Trophoblast cell (in vitro differentiated cells and primary cell): ENCODE results near the gene PAQR7.

ENCODE experiments used
- DNase-seq, 2 donors: peaks; one replicate each; pipeline ENCODE4 v3.0.0-alpha.2; 2016
- H2AFZ ChIP-seq: 2 replicates; pipeline ENCODE4 v1.6.1; 2013; ENCODE audit warnings: low read length, moderate library complexity, mild to moderate bottlenecking; ENCODE audit not compliant: insufficient read depth, poor library complexity
- H2AK5ac ChIP-seq: 2 replicates; pipeline ENCODE4 v1.6.1; 2013; ENCODE audit warnings: mild to moderate bottlenecking, low read length
- H2BK120ac ChIP-seq: 2 replicates; pipeline ENCODE4 v1.6.1; 2013; ENCODE audit warnings: low read length, mild to moderate bottlenecking, moderate library complexity; ENCODE audit not compliant: insufficient read depth, poor library complexity
- H2BK12ac ChIP-seq: 2 replicates; pipeline ENCODE4 v1.6.1; 2013; ENCODE audit warnings: mild to moderate bottlenecking, low read length, moderate library complexity
- H2BK5ac ChIP-seq: 2 replicates; pipeline ENCODE4 v1.6.1; 2013; ENCODE audit warnings: low read length, low read depth, moderate library complexity, mild to moderate bottlenecking; ENCODE audit not compliant: poor library complexity
- H3K14ac ChIP-seq: 2 replicates; pipeline ENCODE4 v1.6.1; 2013; ENCODE audit warnings: mild to moderate bottlenecking, low read length
- H3K18ac ChIP-seq: 2 replicates; pipeline ENCODE4 v1.6.1; 2013; ENCODE audit warnings: mild to moderate bottlenecking, low read length
- H3K23ac ChIP-seq: 2 replicates; pipeline ENCODE4 v1.6.1; 2013; ENCODE audit warnings: low read length
- H3K27ac ChIP-seq: 2 replicates; pipeline ENCODE4 v1.5.1; 2013; ENCODE audit warnings: low read depth, mild to moderate bottlenecking, inconsistent platforms, low read length, moderate library complexity
- H3K27me3 ChIP-seq: 2 replicates; pipeline ENCODE4 v1.6.1; 2013; ENCODE audit warnings: inconsistent platforms, mild to moderate bottlenecking, low read length, moderate library complexity; ENCODE audit not compliant: insufficient read depth
- H3K36me3 ChIP-seq, 2 experiments: 1 replicate in 1 of 2; 2 replicates in 1 of 2; pipeline ENCODE4 v1.6.1; 2013; ENCODE audit warnings: low read length in 2 of 2, mild to moderate bottlenecking in 2 of 2, moderate library complexity in 1 of 2; ENCODE audit not compliant: insufficient read depth in 2 of 2, control insufficient read depth in 1 of 2
- H3K4ac ChIP-seq: 2 replicates; pipeline ENCODE4 v1.6.1; 2013; ENCODE audit warnings: low read depth, mild to moderate bottlenecking, low read length, moderate library complexity
- H3K4me1 ChIP-seq, 2 experiments: 1 replicate in 1 of 2; 2 replicates in 1 of 2; pipeline ENCODE4 v1.6.1; 2013; ENCODE audit warnings: low read length in 2 of 2, mild to moderate bottlenecking in 2 of 2, moderate library complexity in 1 of 2; ENCODE audit not compliant: insufficient read depth in 2 of 2, control insufficient read depth in 1 of 2
- H3K4me2 ChIP-seq: 2 replicates; pipeline ENCODE4 v1.6.1; 2013; ENCODE audit warnings: inconsistent platforms, mild to moderate bottlenecking, low read length, moderate library complexity
- H3K4me3 ChIP-seq: 2 replicates; pipeline ENCODE4 v1.5.1; 2013; ENCODE audit warnings: mild to moderate bottlenecking, low read depth, low read length, inconsistent platforms
- H3K79me1 ChIP-seq: one replicate; pipeline ENCODE4 v1.6.1; 2013; ENCODE audit warnings: low read length
- H3K79me2 ChIP-seq: 2 replicates; pipeline ENCODE4 v1.6.1; 2013; ENCODE audit warnings: low read length, mild to moderate bottlenecking; ENCODE audit not compliant: control insufficient read depth, insufficient read depth, poor library complexity
- H3K9ac ChIP-seq: 2 replicates; pipeline ENCODE4 v1.6.1; 2013; ENCODE audit warnings: mild to moderate bottlenecking, low read length
- H3K9me3 ChIP-seq: 2 replicates; pipeline ENCODE4 v1.6.1; 2013; ENCODE audit warnings: low read depth, mild to moderate bottlenecking, control low read depth, inconsistent platforms, low read length; ENCODE audit not compliant: insufficient read depth
- H4K12ac ChIP-seq: 2 replicates; pipeline ENCODE4 v1.6.1; 2013; ENCODE audit warnings: low read depth, mild to moderate bottlenecking, low read length, moderate library complexity
- H4K8ac ChIP-seq: 2 replicates; pipeline ENCODE4 v1.6.1; 2013; ENCODE audit warnings: low read depth, mild to moderate bottlenecking, low read length, moderate library complexity
- H4K91ac ChIP-seq: one replicate; pipeline ENCODE4 v1.6.1; 2013; ENCODE audit warnings: low read depth, mild to moderate bottlenecking, low read length, moderate library complexity
- WGBS: extraction: QIAGEN DNeasy Blood & Tissue Kit; methylation state at CpG from one replicate; pipeline ENCODE4 v1.1.7; 2013; ENCODE audit warnings: missing lambda C conversion rate; ENCODE audit not compliant: insufficient read length, insufficient coverage; ENCODE audit errors: extremely low coverage; 5-methylcytosine and 5-hydroxymethylcytosine counted together

Gene PAQR7

GRCh38 chr1:25864434-25864833, 11.1 kb downstream of the PAQR7 start:
- H4K8ac ChIP-seq: no peak overlapping the region
- H2BK5ac ChIP-seq: no peak overlapping the region
- H2AFZ ChIP-seq: no peak overlapping the region
- H4K91ac ChIP-seq: no peak overlapping the region
- H3K9ac ChIP-seq: no peak overlapping the region
- no peak overlapping the region for H2BK120ac ChIP-seq
- no peak overlapping the region for H2BK12ac ChIP-seq
- no peak overlapping the region for H3K4me2 ChIP-seq
- H3K14ac ChIP-seq: no peak overlapping the region
- no peak overlapping the region for H3K23ac ChIP-seq
- peaks cover 3 to 6% of the 10 kb centered on the region in 2 experiments for H3K4me1 ChIP-seq
- no peak overlapping the region for H3K4me3 ChIP-seq
- DNase-seq: no peak
- peaks cover 16 to 27% of the 10 kb centered on the region in 2 experiments for H3K36me3 ChIP-seq
- no peak overlapping the region for H4K12ac ChIP-seq
- peaks cover 1% of the 10 kb centered on the region for H3K9me3 ChIP-seq
- H3K4ac ChIP-seq: no peak overlapping the region
- peaks cover 4% of the 10 kb centered on the region for H3K79me1 ChIP-seq
- no peak overlapping the region for H2AK5ac ChIP-seq
- no peaks in the 10 kb centered on the region for H3K27me3 ChIP-seq
- WGBS: no CpG with 5 or more reads among the region's 3 CpGs
- H3K18ac ChIP-seq: no peak overlapping the region
- H3K27ac ChIP-seq: no peak overlapping the region
- H3K79me2 ChIP-seq: no peaks in the 10 kb centered on the region

GRCh38 chr1:25863486-25864262, 11.8 kb downstream of the PAQR7 start:
- Histone ChIP-seq H3K18ac (no peak overlapping the region), H3K14ac (no peak overlapping the region), H3K4me1 (peaks cover 3 to 6% of the 10 kb centered on the region in 2 experiments), H3K79me1 (peaks cover 10% of the 10 kb centered on the region), H3K27ac (no peak overlapping the region), H2AK5ac (no peak overlapping the region), H3K23ac (no peak overlapping the region), H2AFZ (no peak overlapping the region), H3K4me2 (no peak overlapping the region), H3K4me3 (no peak overlapping the region), H4K12ac (no peak overlapping the region), H3K79me2 (peaks cover 5% of the 10 kb centered on the region), H3K9ac (no peak overlapping the region), H3K36me3 (peaks cover 15 to 24% of the 10 kb centered on the region in 2 experiments), H2BK120ac (no peak overlapping the region), H2BK12ac (no peak overlapping the region), H2BK5ac (no peak overlapping the region), H4K8ac (no peak overlapping the region), H3K4ac (no peak overlapping the region), H3K27me3 (no peaks in the 10 kb centered on the region), H3K9me3 (peaks cover 1% of the 10 kb centered on the region), H4K91ac (no peak overlapping the region)
- no peak for DNase-seq
- no CpG with 5 or more reads among the region's 25 CpGs for WGBS

GRCh38 chr1:25862785-25863485, 12.6 kb downstream of the PAQR7 start:
- H3K4me1 ChIP-seq: peaks cover 3 to 5% of the 10 kb centered on the region in 2 experiments
- no peak overlapping the region for H4K12ac ChIP-seq
- H3K4ac ChIP-seq: no peak overlapping the region

GRCh38 chr1:25861316-25862286, 13.9 kb downstream of the PAQR7 start:
- no peaks in the 10 kb centered on the region for H3K27me3 ChIP-seq
- H4K12ac ChIP-seq: no peak overlapping the region
- no peak overlapping the region for H2BK12ac ChIP-seq
- H2BK120ac ChIP-seq: no peak overlapping the region
- no peak overlapping the region for H2AK5ac ChIP-seq
- no peak overlapping the region for H4K91ac ChIP-seq
- no peak overlapping the region for H2AFZ ChIP-seq
- H3K23ac ChIP-seq: no peak overlapping the region
- no peak overlapping the region for H3K4me3 ChIP-seq
- H3K36me3 ChIP-seq: peaks cover 15 to 17% of the 10 kb centered on the region in 2 experiments
- H3K18ac ChIP-seq: no peak overlapping the region
- H3K79me1 ChIP-seq: peaks cover 11% of the 10 kb centered on the region
- no peak overlapping the region for H2BK5ac ChIP-seq
- no peak overlapping the region for H3K27ac ChIP-seq
- no peak overlapping the region for H3K14ac ChIP-seq
- peaks cover 8% of the 10 kb centered on the region for H3K79me2 ChIP-seq
- DNase-seq: no peak
- H3K4ac ChIP-seq: no peak overlapping the region
- H4K8ac ChIP-seq: no peak overlapping the region
- H3K9me3 ChIP-seq: peaks cover 1% of the 10 kb centered on the region
- peaks cover 0 to 2% of the 10 kb centered on the region in 2 experiments for H3K4me1 ChIP-seq
- H3K4me2 ChIP-seq: no peak overlapping the region
- H3K9ac ChIP-seq: no peak overlapping the region
- WGBS: no CpG with 5 or more reads among the region's 16 CpGs

More at GRCh38 chr1:25862785-25863485, 12.6 kb downstream of the PAQR7 start:
- Histone ChIP-seq H3K79me1 (peaks cover 11% of the 10 kb centered on the region), H3K36me3 (peaks cover 15 to 24% of the 10 kb centered on the region in 2 experiments), H2BK120ac (no peak overlapping the region), H3K14ac (no peak overlapping the region), H3K4me3 (no peak overlapping the region), H2AK5ac (no peak overlapping the region), H3K27ac (no peak overlapping the region), H3K79me2 (peaks cover 6% of the 10 kb centered on the region), H3K23ac (no peak overlapping the region), H4K8ac (no peak overlapping the region), H3K18ac (no peak overlapping the region), H3K4me2 (no peak overlapping the region), H3K9me3 (peaks cover 1% of the 10 kb centered on the region), H2AFZ (no peak overlapping the region), H4K91ac (no peak overlapping the region), H3K27me3 (no peaks in the 10 kb centered on the region), H2BK12ac (no peak overlapping the region), H3K9ac (no peak overlapping the region), H2BK5ac (no peak overlapping the region)
- no peak for DNase-seq
- WGBS: no CpG with 5 or more reads among the region's 20 CpGs
